Effector memory CD8-positive, alpha-beta T cell (primary cell): ENCODE measurements around the gene CDH4.

Experiments used
- ATAC-seq: fragments of 150-1000 bp; cut with Tn5 transposase; replicated peaks from 2 replicates; pipeline ENCODE4 v1.10.0; 2021; ENCODE audit warnings: mild to moderate bottlenecking, moderate library complexity
- DNase-seq, 3 experiments: peaks; one replicate each; pipeline ENCODE4 v3.0.0; 2021
- H3K27ac Mint-ChIP-seq, 2 donors: one replicate each; pipeline ENCODE4 v1.8.0; 2022; ENCODE audit warnings: mild to moderate bottlenecking in 2 of 2, mixed read lengths in 2 of 2, moderate library complexity in 2 of 2
- H3K27me3 Mint-ChIP-seq, 2 donors: one replicate each; pipeline ENCODE4 v1.8.0; 2022; ENCODE audit warnings: mixed read lengths in 2 of 2
- H3K36me3 Mint-ChIP-seq: one replicate; pipeline ENCODE4 v1.8.0; 2022; ENCODE audit warnings: mild to moderate bottlenecking, moderate library complexity, mixed read lengths; ENCODE audit not compliant: insufficient read depth
- H3K4me1 Mint-ChIP-seq, 2 donors: one replicate each; pipeline ENCODE4 v1.8.0; 2022; ENCODE audit warnings: low read depth in 2 of 2, mixed read lengths in 2 of 2
- H3K4me3 Mint-ChIP-seq, 2 donors: one replicate each; pipeline ENCODE4 v1.8.0; 2022; ENCODE audit warnings: mild to moderate bottlenecking in 2 of 2, mixed read lengths in 2 of 2, moderate library complexity in 2 of 2
- H3K9me3 Mint-ChIP-seq, 2 donors: one replicate each; pipeline ENCODE4 v1.8.0; 2022; ENCODE audit warnings: mixed read lengths in 2 of 2

CDH4 gene

DNA sequence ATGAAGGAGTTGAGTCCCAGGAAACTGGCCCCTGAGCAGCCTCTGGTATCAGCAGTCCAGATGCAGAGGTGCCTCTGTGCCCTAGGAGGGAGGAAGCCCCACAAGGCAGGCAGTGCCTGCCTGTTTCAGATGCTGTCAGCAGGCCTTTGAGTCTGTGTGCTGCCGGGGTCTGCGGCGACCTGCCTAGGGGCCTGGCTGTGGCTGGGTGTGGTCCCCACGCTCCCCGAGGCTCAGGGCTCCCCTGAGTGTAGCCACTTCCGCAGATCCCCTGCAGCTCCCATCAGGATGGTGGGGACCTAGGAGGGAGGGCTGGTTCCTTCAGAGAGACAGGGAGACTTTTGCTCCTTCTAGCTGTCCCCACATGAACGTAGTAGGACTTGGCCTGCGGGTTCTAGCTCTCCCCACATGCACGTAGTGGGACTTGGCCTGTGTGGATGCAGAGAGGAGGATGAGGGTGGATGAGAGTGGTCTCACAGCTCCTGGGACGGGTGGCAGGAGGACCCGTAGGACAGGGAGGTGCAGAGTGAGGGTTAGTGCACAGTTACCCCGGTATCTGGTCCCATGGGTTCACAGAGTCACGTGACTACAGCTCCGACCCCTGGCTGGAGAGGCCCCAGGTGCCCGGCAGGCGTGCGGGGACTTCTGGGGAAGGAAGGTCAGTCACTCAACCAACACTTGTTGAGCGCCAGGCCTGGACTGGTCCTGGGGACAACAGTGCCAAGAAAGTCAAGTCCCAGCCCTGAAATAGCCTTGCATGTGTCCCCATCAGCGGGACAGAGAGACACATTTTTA lies 41.0 kb downstream of the CDH4 start:
- Mint-ChIP-seq H3K36me3 (no peaks in the 10 kb centered on the region), H3K27ac (no peak overlapping the region), H3K27me3 (peaks cover 0 to 18% of the 10 kb centered on the region in 2 donors), H3K4me1 (no peaks in the 10 kb centered on the region), H3K9me3 (peaks cover 0 to 2% of the 10 kb centered on the region in 2 donors), H3K4me3 (no peak overlapping the region)
- ATAC-seq (no peak), DNase-seq (no peak)

DNA sequence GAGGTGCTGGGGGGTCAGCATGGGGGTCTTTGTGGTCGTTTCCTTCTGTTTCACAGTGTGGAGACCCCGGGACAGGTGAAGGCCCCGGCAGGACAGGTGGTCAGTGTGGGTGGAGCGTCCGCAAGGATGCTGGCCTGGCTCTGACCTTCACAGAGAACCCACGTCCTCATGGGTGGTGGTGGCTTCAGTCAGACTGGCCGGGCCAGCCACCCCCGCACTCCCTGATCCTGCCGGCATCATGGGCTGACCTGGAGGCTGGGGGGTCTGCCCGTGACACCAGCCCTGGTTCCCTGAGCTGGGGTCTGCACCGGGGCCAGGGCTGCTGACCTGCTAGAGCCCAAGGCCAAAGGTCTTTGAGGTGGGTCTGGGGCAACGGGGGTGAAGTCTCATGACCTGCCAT lies 41.9 kb downstream of the CDH4 start:
- Mint-ChIP-seq H3K9me3 (peaks cover 0 to 2% of the 10 kb centered on the region in 2 donors), H3K4me3 (no peak overlapping the region), H3K4me1 (no peaks in the 10 kb centered on the region), H3K36me3 (no peaks in the 10 kb centered on the region), H3K27ac (no peak overlapping the region), H3K27me3 (peaks cover 0 to 18% of the 10 kb centered on the region in 2 donors)
- no peak for DNase-seq
- ATAC-seq, result no peak

DNA sequence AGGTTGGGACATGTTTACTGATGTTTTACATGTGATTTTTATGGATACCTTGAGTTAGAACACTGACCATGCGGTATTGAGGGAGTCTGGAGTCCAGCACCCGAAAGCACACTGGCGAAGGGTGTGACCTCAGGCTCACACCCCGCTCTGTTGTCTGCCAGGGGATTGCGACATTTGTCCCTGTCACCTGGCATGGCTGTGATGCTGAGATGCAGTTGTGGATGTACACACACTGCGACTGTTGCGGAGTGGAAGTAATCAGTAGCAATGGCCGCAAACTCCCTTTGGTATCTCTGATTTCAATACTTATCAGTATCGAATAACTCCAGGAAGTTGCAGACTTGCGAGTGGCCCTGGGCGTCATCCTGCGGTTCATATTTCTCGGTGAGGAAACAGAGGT lies 43.2 kb downstream of the CDH4 start:
- H3K27me3 Mint-ChIP-seq, result peaks cover 0 to 18% of the 10 kb centered on the region in 2 donors
- DNase-seq (no peak), ATAC-seq (no peak)
- H3K36me3 Mint-ChIP-seq, result no peaks in the 10 kb centered on the region
- peaks cover 0 to 2% of the 10 kb centered on the region in 2 donors for H3K9me3 Mint-ChIP-seq
- no peak overlapping the region for H3K27ac Mint-ChIP-seq
- H3K4me3 Mint-ChIP-seq, result no peak overlapping the region
- H3K4me1 Mint-ChIP-seq, result no peaks in the 10 kb centered on the region

DNA sequence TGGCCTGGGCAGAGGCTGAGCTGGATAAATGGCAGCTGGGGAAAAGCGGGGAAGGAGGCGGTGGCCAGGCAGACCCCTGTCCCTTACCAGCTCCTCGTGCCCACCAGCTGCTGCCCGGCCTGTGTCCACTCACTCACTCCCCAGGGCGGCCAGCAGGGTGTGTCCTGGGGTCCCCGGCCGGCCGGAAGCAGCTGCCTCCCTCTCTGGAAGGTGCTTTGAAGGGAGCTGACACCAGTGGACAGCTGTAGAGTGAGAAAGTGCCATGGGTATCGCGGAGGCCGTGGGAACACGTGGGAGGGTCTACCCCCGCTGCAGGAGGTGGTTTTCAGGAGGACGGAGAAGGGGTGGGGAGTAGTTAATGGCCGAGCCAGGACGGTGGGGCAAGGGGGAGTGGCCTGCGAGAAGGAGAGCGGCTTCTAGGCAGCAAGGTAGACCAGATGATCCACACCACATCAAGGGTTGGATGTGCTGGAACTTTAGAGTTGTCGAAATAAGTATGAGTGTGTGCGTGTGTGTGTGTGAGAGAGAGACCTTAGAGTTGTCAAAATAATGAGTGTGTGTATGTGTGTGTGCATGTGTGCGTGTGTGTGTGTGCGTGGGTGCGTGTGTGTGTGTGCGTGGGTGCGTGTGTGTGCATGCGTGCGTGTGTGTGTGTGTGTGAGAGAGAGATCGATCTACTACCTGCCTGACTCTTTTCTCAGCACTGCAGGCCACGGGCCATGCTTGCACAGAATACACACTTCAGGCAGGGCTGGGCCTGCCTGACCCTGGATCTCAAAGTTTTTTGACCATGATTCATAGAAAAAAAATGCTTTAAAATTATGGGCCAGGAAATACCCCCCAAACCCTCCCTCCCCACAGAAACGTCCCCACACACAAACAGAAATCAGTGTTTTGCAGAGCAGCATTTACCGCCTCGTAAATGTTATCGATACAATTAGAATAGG lies 43.9 kb downstream of the CDH4 start:
- DNase-seq (no peak), ATAC-seq (no peak)
- Mint-ChIP-seq H3K4me1 (no peaks in the 10 kb centered on the region), H3K27ac (no peak overlapping the region), H3K9me3 (peaks cover 0 to 4% of the 10 kb centered on the region in 2 donors), H3K27me3 (peaks cover 0 to 13% of the 10 kb centered on the region in 2 donors), H3K36me3 (no peaks in the 10 kb centered on the region), H3K4me3 (no peak overlapping the region)

DNA sequence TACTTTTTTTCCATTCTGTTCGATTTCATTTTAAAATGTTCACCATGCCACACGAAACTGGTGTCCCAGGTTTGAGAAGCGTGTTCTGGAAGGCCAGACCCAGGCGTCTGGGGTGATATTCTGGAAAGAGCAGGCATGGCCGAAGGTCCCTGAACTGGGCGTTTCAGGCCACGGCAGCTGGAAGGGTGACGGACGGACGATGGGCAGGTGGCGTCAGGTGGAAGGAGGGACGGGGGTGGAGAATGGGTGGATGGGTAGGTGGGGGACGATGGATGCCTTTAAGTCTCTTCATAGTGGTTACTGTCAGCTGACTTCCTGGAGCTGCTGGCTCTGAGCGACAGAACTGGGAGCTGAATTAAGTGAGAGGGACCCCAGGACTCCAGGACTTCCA lies 44.6 kb downstream of the CDH4 start:
- H3K27ac Mint-ChIP-seq, result no peak overlapping the region
- no peaks in the 10 kb centered on the region for H3K4me1 Mint-ChIP-seq
- DNase-seq (no peak), ATAC-seq (no peak)
- peaks cover 0 to 7% of the 10 kb centered on the region in 2 donors for H3K27me3 Mint-ChIP-seq
- peaks cover 0 to 4% of the 10 kb centered on the region in 2 donors for H3K9me3 Mint-ChIP-seq
- H3K36me3 Mint-ChIP-seq, result no peaks in the 10 kb centered on the region
- H3K4me3 Mint-ChIP-seq, result no peak overlapping the region

DNA sequence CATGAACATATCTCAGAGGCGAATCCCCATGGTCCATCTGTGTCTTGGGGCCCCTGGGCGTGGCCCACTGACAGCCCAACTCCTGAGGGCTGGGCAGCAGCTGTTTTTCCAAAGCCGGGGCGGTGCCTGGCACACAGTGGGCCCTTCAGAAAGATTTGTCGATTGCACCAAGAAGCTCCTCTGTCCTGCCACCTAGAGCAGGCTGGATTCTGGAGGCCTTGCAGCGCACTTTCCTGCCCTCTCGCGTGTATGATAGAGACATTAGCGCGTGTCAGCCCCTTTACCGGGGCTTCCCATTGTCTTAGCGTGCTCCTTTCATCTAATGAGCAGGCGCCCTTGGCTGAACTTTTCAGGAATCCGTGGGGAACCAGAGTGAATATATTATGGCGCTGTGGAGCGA lies 45.4 kb downstream of the CDH4 start:
- Mint-ChIP-seq H3K4me1 (no peaks in the 10 kb centered on the region), H3K4me3 (no peak overlapping the region), H3K27ac (no peak overlapping the region), H3K27me3 (no peaks in the 10 kb centered on the region), H3K9me3 (peaks cover 0 to 4% of the 10 kb centered on the region in 2 donors), H3K36me3 (no peaks in the 10 kb centered on the region)
- no peak for ATAC-seq
- DNase-seq, result no peak

DNA sequence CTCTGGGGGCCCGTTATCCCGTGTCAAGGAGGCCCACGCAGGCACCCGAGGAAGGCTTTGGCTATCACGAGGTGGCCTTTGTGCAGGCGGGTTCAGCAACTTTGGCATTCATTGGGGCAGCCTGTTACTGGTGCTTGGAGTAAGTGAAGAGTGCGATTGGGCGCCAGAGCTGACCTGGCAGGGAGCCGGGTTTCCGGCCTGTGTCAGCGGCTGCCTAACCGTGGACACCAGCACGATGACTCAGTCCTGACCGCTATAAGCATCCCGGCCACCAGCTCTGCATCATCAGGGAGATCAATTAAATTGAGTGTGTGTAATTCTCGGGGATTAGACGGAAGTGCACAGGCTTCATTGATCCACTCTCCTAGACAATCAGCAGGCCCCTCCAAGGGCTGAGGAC lies 45.9 kb downstream of the CDH4 start:
- H3K27ac Mint-ChIP-seq, result no peak overlapping the region
- H3K9me3 Mint-ChIP-seq, result peaks cover 0 to 4% of the 10 kb centered on the region in 2 donors
- no peak overlapping the region for H3K4me3 Mint-ChIP-seq

GRCh38 chr20:61298661-61299060 lies 46.6 kb downstream of the CDH4 start:
- Mint-ChIP-seq H3K4me3 (no peak overlapping the region), H3K27me3 (no peaks in the 10 kb centered on the region), H3K9me3 (peaks cover 0 to 4% of the 10 kb centered on the region in 2 donors), H3K27ac (no peak overlapping the region), H3K36me3 (no peaks in the 10 kb centered on the region), H3K4me1 (no peaks in the 10 kb centered on the region)
- no peak for ATAC-seq
- no peak for DNase-seq

More for the DNA sequence above, 45.9 kb downstream of the CDH4 start:
- no peaks in the 10 kb centered on the region for H3K4me1 Mint-ChIP-seq
- H3K27me3 Mint-ChIP-seq, result no peaks in the 10 kb centered on the region
- DNase-seq (no peak), ATAC-seq (no peak)
- no peaks in the 10 kb centered on the region for H3K36me3 Mint-ChIP-seq

DNA sequence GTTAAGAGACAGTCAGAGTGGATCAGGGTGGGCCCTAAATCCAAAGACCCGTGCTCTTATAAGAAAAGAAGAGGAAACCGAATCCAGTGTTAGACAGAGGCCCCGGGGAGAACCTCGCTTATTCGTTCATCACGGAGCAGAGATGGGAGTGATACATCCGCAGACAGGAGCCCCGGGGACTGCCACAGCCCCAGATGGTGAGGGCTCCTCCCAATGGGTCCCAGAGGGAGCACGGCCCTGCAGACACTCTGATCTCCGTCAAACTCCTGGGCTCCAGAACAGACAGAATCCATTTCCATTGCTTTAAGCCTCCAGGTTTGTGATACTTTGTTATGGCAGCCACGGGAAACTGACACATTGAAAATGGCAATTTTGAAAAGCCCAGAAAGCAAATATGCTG lies 47.0 kb downstream of the CDH4 start:
- H3K4me1 Mint-ChIP-seq, result no peaks in the 10 kb centered on the region
- peaks cover 0 to 4% of the 10 kb centered on the region in 2 donors for H3K9me3 Mint-ChIP-seq
- no peak for DNase-seq
- no peak overlapping the region for H3K27ac Mint-ChIP-seq
- ATAC-seq, result no peak
- H3K27me3 Mint-ChIP-seq, result no peaks in the 10 kb centered on the region
- H3K36me3 Mint-ChIP-seq, result no peaks in the 10 kb centered on the region
- no peak overlapping the region for H3K4me3 Mint-ChIP-seq

GRCh38 chr20:61299618-61300017 lies 47.6 kb downstream of the CDH4 start:
- Mint-ChIP-seq H3K27ac (no peak overlapping the region), H3K9me3 (peaks cover 0 to 4% of the 10 kb centered on the region in 2 donors), H3K4me1 (no peaks in the 10 kb centered on the region), H3K36me3 (no peaks in the 10 kb centered on the region), H3K27me3 (no peaks in the 10 kb centered on the region), H3K4me3 (no peak overlapping the region)
- ATAC-seq, result no peak
- no peak for DNase-seq

DNA sequence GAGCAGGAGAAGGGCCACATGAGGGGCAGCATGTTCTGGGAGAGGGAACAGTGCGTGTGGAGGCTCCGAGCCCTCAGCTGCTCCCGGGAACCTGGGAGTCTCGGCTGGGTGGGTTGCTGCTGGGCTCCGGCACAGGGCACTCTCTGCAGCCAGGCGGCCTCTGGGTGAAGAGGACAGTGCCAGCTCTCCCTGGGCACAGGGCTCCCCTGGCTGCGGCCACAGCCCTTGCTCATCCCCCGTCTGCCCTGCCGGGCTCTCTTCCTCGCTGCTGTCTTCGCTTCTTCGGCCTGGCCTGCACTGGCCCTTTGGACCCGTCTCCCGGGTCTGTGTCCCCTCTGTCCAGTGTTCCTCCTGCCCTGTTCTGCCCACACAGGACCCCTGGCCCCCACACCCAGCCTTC lies 48.2 kb downstream of the CDH4 start:
- H3K4me1 Mint-ChIP-seq, result no peaks in the 10 kb centered on the region
- H3K27me3 Mint-ChIP-seq, result no peaks in the 10 kb centered on the region
- DNase-seq (no peak), ATAC-seq (no peak)
- H3K36me3 Mint-ChIP-seq, result no peaks in the 10 kb centered on the region
- peaks cover 0 to 4% of the 10 kb centered on the region in 2 donors for H3K9me3 Mint-ChIP-seq
- H3K27ac Mint-ChIP-seq, result no peak overlapping the region
- no peak overlapping the region for H3K4me3 Mint-ChIP-seq

GRCh38 chr20:61300709-61301108 lies 48.6 kb downstream of the CDH4 start:
- peaks cover 0 to 4% of the 10 kb centered on the region in 2 donors for H3K9me3 Mint-ChIP-seq
- H3K36me3 Mint-ChIP-seq, result no peaks in the 10 kb centered on the region
- no peaks in the 10 kb centered on the region for H3K27me3 Mint-ChIP-seq
- ATAC-seq (no peak), DNase-seq (no peak)
- no peak overlapping the region for H3K4me3 Mint-ChIP-seq
- no peaks in the 10 kb centered on the region for H3K4me1 Mint-ChIP-seq
- H3K27ac Mint-ChIP-seq, result no peak overlapping the region

DNA sequence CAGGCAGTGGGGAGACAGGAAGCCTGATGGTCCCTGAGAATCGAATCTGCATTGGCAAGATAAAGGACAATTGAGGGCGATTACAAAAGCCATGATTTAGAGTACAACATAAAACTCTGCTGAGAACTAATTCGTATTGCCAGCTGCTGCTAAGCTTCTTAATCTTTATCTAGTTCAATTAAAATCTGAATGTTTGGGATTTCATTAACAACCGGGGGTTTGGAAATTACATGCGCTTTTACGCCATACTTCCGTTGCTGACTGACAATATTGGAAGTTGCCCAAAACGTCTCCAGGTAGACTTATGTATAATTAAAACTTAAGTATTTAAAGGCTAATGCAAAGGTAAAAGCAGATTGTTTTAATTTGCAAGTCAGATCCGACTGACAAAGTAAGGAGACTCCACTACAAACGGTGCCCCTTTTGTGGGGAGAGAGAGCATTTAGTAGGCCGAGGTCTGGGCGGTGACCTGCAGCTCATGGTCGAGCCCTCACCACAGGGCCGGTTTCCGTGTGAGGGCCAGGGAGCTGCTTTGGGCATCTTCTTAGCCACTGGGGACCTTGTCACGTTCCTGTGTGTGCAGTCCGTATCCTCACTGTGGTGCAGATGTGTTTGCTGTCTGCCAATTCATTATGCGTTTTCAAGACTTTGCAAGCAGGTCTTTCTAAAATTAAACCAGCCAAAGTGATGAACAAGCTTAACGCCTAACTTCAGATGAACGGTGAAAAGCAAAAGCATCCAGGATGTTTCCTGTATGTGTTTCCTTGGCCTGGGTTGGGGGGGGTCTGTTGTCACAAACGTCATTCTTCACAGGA lies 49.9 kb downstream of the CDH4 start:
- Mint-ChIP-seq H3K27me3 (no peaks in the 10 kb centered on the region), H3K27ac (no peak overlapping the region), H3K36me3 (no peaks in the 10 kb centered on the region), H3K4me1 (no peaks in the 10 kb centered on the region), H3K4me3 (no peak overlapping the region), H3K9me3 (peaks cover 0 to 2% of the 10 kb centered on the region in 2 donors)
- ATAC-seq (no peak), DNase-seq (no peak)
